ENCODE data around the gene LRRC39. TPM values are rescaled to one million over a fixed set of nuclear protein-coding genes. Genes with fewer than 3 reads are reported as not detected.

LRRC39 gene
- total RNA-seq, 1 donor from 2014 or later: 0.53 TPM

Other genes starting within 250 kb of the LRRC39 start
- gene SLC35A3, start 208.3 kb downstream of the LRRC39 start, total RNA-seq: 10.4 and 12.8 TPM in 2 replicates
- gene SASS6, start 45.3 kb downstream of the LRRC39 start, total RNA-seq: 1.2 and 1.9 TPM in 2 replicates
- gene TRMT13, start 45.1 kb downstream of the LRRC39 start, total RNA-seq: 9.0 and 50.5 TPM in 2 replicates
- gene DBT, start 71.6 kb upstream of the LRRC39 start, total RNA-seq: 4.1 and 5.3 TPM in 2 replicates
- gene RTCA, start 88.0 kb upstream of the LRRC39 start, total RNA-seq: 28.4 and 35.1 TPM in 2 replicates
- 8.6 and 11.8 TPM in 2 replicates for gene CDC14A, start 174.2 kb upstream of the LRRC39 start, total RNA-seq